ENCODE results near the gene FAM118B. TPM values are rescaled to one million over a fixed set of nuclear protein-coding genes. Genes with fewer than 3 reads are reported as not detected.
A peak's percentile ranks its signal among the peaks of the same experiment; 100 is the strongest.
"Not testable (repeated sequence)": the region's sequence is repeated elsewhere in the genome, so short reads cannot be mapped to it uniquely, and the experiment has no call there.

Gene FAM118B
- total RNA-seq, 2 experiments from 2014 or later = 1.0 to 1.8 TPM

DNA sequence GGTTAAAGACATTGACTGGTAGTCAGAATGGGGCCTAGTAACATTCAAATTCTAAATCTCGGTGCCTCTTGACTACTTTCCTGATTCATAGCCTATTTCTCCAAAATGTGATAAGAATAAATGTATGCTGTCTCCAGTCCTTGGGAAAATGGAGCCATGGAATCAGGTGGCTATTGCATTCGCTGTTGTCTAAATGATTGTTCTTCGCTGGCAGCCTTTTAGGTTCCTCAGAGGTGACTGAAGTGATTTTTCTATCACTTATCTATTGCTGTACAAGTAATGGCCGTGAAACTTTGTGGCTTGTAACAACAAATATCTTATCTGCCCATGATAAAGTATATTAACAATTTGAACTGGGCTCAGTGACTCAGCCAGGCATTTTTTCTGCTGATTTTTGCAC lies 41.7 kb downstream of the FAM118B start:
- DNase-seq = no peak
- Histone ChIP-seq H3K4me3 (ENCODE audit: low read length) (no peak overlapping the region), H3K27me3 (ENCODE audit: control insufficient read depth in 1 of 2, insufficient read depth in 2 of 2, low read length in 2 of 2) (no peaks in the 10 kb centered on the region), H3K27ac (ENCODE audit: low read depth in 1 of 2, low read length in 2 of 2) (no peak overlapping the region), H3K36me3 (ENCODE audit: insufficient read depth, low read length) (peaks cover 7% of the 10 kb centered on the region), H3K9me3 (ENCODE audit: control insufficient read depth in 1 of 2, insufficient read depth in 1 of 2, low read length in 2 of 2) (no peaks in the 10 kb centered on the region), H3K4me1 (ENCODE audit: insufficient read depth, low read length) (no peaks in the 10 kb centered on the region)
- ATAC-seq (ENCODE audit: poor library complexity) = no peak
- ChIA-PET POLR2A (no interaction called here), CTCF (no interaction called here)
- no peak overlapping the region for H3K4me3 Mint-ChIP-seq
- intact Hi-C loops (cut with DNase I, micrococcal nuclease) = no loop called here
- H3K36me3 Mint-ChIP-seq (ENCODE audit: low read depth) = peaks cover 30% of the 10 kb centered on the region
- no peak overlapping the region for H3K27ac Mint-ChIP-seq
- H3K27me3 Mint-ChIP-seq = no peaks in the 10 kb centered on the region
- H3K9me3 Mint-ChIP-seq = no peaks in the 10 kb centered on the region
- H3K4me1 Mint-ChIP-seq (ENCODE audit: low read depth) = no peaks in the 10 kb centered on the region
- TF ChIP-seq, protein P1, sequence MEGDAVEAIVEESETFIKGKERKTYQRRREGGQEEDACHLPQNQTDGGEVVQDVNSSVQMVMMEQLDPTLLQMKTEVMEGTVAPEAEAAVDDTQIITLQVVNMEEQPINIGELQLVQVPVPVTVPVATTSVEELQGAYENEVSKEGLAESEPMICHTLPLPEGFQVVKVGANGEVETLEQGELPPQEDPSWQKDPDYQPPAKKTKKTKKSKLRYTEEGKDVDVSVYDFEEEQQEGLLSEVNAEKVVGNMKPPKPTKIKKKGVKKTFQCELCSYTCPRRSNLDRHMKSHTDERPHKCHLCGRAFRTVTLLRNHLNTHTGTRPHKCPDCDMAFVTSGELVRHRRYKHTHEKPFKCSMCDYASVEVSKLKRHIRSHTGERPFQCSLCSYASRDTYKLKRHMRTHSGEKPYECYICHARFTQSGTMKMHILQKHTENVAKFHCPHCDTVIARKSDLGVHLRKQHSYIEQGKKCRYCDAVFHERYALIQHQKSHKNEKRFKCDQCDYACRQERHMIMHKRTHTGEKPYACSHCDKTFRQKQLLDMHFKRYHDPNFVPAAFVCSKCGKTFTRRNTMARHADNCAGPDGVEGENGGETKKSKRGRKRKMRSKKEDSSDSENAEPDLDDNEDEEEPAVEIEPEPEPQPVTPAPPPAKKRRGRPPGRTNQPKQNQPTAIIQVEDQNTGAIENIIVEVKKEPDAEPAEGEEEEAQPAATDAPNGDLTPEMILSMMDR (IDR thresholded peaks at IDR 0.05) = no peak

DNA sequence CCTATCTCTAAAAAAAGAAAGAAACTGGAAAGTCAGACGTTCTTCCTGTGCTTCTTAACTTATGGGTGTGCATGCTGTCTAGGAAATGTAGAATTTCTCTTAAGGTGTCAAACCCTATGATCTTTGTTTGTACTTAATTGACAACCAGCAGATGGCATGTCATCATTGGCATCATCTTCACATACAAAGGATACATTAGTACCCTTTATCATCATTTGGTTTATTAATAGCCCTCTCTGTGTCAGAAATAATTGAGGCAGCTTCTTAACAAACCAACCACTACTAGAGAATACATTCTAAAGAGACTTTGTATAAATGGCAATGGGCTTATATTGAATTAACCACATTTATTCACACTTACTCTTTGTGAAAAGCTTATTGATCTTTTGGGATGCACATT lies 43.2 kb downstream of the FAM118B start:
- no peaks in the 10 kb centered on the region for H3K27me3 ChIP-seq (ENCODE audit: control insufficient read depth in 1 of 2, insufficient read depth in 2 of 2, low read length in 2 of 2)
- ChIA-PET POLR2A (interaction anchor here (0.6 to 1.4 kb wide), 2 partner anchors 9 to 15 kb away, joined by 3 to 4 read pairs; no protein-coding TSS in a partner anchor), CTCF (no interaction called here)
- no peaks in the 10 kb centered on the region for H3K27me3 Mint-ChIP-seq
- H3K36me3 ChIP-seq (ENCODE audit: insufficient read depth, low read length) = peaks cover 7% of the 10 kb centered on the region
- no peak overlapping the region for H3K4me3 Mint-ChIP-seq
- intact Hi-C loops (cut with DNase I, micrococcal nuclease) = no loop called here
- H3K36me3 Mint-ChIP-seq (ENCODE audit: low read depth) = peaks cover 36% of the 10 kb centered on the region
- H3K4me1 ChIP-seq (ENCODE audit: insufficient read depth, low read length) = no peaks in the 10 kb centered on the region
- no peaks in the 10 kb centered on the region for H3K9me3 ChIP-seq (ENCODE audit: control insufficient read depth in 1 of 2, insufficient read depth in 1 of 2, low read length in 2 of 2)
- H3K4me3 ChIP-seq (ENCODE audit: low read length) = no peak overlapping the region
- TF ChIP-seq, protein P1 (IDR thresholded peaks at IDR 0.05) = no peak
- no peak overlapping the region for H3K27ac Mint-ChIP-seq
- ATAC-seq (ENCODE audit: poor library complexity) = no peak
- no peaks in the 10 kb centered on the region for H3K9me3 Mint-ChIP-seq
- no peak overlapping the region for H3K27ac ChIP-seq (ENCODE audit: low read depth in 1 of 2, low read length in 2 of 2)
- no peak for DNase-seq
- no peaks in the 10 kb centered on the region for H3K4me1 Mint-ChIP-seq (ENCODE audit: low read depth)

DNA sequence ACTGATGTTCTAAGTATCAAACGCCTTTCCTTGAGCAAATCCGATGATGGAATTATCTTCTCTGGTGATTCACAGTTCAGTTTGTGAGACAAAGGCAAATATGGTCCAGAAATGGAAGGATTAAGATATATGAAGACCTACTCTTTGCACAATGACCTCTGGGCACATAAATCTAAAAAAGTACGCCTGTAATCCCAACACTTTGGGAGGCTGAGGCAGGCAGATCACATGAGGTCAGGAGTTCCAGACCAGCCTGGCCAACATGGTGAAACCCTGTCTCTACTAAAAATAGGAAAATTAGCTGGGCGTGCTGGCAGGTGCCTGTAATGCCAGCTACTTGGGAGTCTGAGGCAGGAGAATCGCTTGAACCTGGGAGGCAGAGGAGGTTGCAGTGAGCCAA lies 43.9 kb downstream of the FAM118B start:
- H3K9me3 ChIP-seq (ENCODE audit: control insufficient read depth in 1 of 2, insufficient read depth in 1 of 2, low read length in 2 of 2); H3K4me3 ChIP-seq (ENCODE audit: low read length); H3K27me3 ChIP-seq (ENCODE audit: control insufficient read depth in 1 of 2, insufficient read depth in 2 of 2, low read length in 2 of 2); H3K9me3 Mint-ChIP-seq; H3K27me3 Mint-ChIP-seq; H3K36me3 ChIP-seq (ENCODE audit: insufficient read depth, low read length); DNase-seq; H3K4me1 Mint-ChIP-seq (ENCODE audit: low read depth); H3K4me3 Mint-ChIP-seq; H3K4me1 ChIP-seq (ENCODE audit: insufficient read depth, low read length); H3K27ac Mint-ChIP-seq; H3K27ac ChIP-seq (ENCODE audit: low read depth in 1 of 2, low read length in 2 of 2); ATAC-seq (ENCODE audit: poor library complexity); intact Hi-C loops (cut with DNase I, micrococcal nuclease); CTCF ChIA-PET: not testable (repeated sequence)
- H3K36me3 Mint-ChIP-seq (ENCODE audit: low read depth) = peaks cover 36% of the 10 kb centered on the region
- POLR2A ChIA-PET = interaction anchor here (1.4 kb wide), 1 partner anchor 8 kb away, joined by 3 read pairs; no protein-coding TSS in a partner anchor

DNA sequence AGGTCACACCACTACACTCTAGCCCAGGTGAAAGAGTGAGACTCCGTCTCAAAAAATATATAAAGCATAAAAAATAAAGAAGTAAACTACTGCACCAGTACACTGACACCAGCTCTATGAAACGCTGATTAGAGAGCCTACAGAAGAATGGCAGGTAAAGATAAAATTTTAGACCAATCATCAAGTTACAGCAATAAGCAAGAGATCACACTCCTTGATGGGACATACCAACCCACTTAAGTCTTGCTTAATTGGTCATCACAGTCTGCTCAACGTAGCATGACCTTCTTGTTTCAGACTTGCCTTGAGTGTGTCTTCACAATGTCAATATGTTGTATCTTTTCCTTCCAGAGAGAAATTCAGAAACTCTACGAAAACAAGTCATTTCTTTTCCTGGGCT lies 44.6 kb downstream of the FAM118B start:
- Mint-ChIP-seq H3K27me3 (no peaks in the 10 kb centered on the region), H3K9me3 (no peaks in the 10 kb centered on the region), H3K27ac (peak overlapping the region; percentile 2), H3K4me3 (no peak overlapping the region), H3K4me1 (ENCODE audit: low read depth) (no peaks in the 10 kb centered on the region), H3K36me3 (ENCODE audit: low read depth) (peaks cover 40% of the 10 kb centered on the region)
- DNase-seq (no peak), ATAC-seq (ENCODE audit: poor library complexity) (no peak)
- H3K4me1 ChIP-seq (ENCODE audit: insufficient read depth, low read length) = no peaks in the 10 kb centered on the region
- TF ChIP-seq, protein P1 (IDR thresholded peaks at IDR 0.05) = no peak
- no peaks in the 10 kb centered on the region for H3K27me3 ChIP-seq (ENCODE audit: control insufficient read depth in 1 of 2, insufficient read depth in 2 of 2, low read length in 2 of 2)
- H3K4me3 ChIP-seq (ENCODE audit: low read length) = no peak overlapping the region
- POLR2A ChIA-PET = interaction anchor here (1.0 kb wide), 1 partner anchor 12 kb away, joined by 3 read pairs; the partner anchor contains the start of genes FOXRED1 and SRPRA
- CTCF ChIA-PET = no interaction called here
- no peak overlapping the region for H3K27ac ChIP-seq (ENCODE audit: low read depth in 1 of 2, low read length in 2 of 2)
- no peaks in the 10 kb centered on the region for H3K9me3 ChIP-seq (ENCODE audit: control insufficient read depth in 1 of 2, insufficient read depth in 1 of 2, low read length in 2 of 2)
- intact Hi-C loops (cut with DNase I, micrococcal nuclease) = no loop called here
- peaks cover 7% of the 10 kb centered on the region for H3K36me3 ChIP-seq (ENCODE audit: insufficient read depth, low read length)

Measured in CD4-positive, alpha-beta T cell (primary cell).